ENCODE results near the gene ADARB2.
"Not testable (repeated sequence)": the region's sequence is repeated elsewhere in the genome, so short reads cannot be mapped to it uniquely, and the experiment has no call there.

Gene ADARB2

DNA sequence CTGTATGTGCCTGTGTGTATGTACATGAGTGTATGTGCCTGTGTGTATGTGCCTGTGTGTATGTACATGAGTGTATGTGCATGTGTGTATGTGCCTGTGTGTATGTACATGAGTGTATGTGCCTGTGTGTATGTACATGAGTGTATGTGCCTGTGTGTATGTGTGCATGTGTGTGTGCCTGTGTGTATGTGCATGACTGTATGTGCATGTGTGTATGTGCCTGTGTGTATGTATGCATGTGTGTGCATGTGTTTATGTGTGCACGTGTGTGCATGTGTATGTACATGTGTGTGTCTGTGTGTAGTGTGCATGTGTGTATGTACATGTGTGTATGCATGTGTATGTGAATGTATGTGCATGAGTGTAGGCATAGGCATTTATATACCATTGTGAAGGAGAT is 274.8 kb downstream of the ADARB2 start:
- DNase-seq (ENCODE audit: low read depth), result no peak

DNA sequence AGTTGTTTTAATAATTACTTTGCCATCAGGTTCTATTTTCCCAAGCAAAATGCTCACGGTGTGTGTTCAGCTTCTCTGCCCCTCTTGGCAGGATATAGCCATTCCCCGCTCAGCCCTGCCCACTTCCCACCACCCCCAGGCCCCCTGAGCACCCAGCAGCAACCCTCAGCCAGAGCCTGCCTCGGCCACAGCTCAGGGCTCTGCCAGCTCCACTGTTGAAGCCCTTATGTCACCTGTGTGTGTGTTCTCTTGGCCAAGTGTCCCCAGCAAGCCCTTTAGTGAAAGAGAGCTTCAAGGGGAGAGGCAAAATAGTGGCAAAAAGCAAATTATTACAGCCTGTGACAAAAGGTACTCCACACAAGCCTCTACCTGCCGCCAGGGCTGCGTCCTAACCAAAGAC is 275.3 kb downstream of the ADARB2 start:
- DNase-seq (ENCODE audit: low read depth), result no peak

DNA sequence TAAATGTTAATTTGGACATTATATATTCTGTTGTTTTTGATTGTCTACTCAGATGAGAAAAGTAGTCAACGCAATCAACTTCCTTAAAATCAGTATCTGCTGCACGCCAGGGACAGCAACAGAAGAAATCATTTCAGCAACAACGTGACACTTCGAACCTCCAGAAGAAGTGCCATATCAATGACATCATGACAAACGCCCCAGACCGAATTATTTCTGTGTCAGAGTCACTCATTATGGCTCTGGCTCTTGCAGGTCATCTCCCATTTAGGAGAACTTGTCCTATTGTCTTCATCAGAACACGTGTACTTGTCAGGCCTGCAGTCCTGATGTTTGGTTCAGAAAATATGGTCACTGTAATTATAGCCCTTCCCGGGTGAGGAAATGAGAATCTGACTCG is 276.3 kb downstream of the ADARB2 start:
- DNase-seq (ENCODE audit: low read depth), result no peak

DNA sequence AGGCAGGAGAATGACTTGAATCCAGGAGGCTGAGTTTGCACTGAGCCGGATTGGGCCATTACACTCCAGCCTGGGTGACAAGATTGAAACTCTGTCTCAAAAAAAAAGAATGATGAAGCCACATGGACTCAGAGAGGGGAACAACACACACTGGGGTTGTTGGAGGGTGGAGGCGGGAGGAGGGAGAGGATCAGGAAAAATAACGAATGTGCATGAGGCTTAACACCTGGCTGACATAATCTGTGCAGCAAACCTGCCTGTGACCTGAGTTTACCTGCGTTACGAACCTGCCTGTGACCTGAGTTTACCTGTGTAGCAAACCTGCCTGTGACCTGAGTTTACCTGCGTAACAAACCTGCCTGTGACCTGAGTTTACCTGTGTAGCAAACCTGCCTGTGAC is 277.7 kb downstream of the ADARB2 start:
- DNase-seq (ENCODE audit: low read depth), result not testable (repeated sequence)

DNA sequence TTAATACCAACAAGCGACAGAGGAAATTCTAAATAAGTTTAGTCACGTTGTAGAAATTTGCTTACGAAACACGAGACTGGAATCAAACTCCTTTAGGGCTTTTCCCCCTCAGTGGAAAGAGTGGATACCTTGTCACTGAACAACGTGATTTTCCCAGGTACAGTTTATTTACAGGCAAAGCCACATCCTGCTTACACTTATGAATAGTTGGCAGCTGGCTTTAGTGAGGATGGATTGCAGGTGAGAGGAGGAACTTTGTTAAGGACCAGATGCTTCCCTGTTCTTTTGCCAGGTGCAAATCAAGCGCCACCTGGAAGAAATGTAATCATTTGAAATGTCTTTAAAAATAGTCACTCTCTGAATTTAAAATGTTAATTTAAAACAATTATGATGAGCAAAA is 282.4 kb downstream of the ADARB2 start:
- no peak for DNase-seq (ENCODE audit: low read depth)

DNA sequence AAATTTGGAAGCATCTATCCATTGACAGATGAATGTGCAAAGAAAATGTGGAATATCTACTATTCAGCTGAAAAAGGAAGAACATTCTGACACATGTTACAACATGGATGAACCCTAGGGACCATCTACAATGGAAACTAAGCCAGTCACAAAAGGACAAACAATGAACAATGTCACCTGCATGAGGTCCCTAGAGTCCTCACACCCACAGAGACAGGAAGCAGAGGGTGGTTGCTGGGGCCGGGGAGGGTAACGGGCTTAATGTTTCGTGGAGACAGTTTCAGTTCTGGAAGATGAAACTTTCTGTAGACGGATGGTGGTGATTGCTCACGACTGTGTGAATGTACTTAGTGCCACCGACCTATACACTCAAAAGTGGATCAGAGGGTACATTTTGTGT is 282.9 kb downstream of the ADARB2 start:
- DNase-seq (ENCODE audit: low read depth), result no peak

DNA sequence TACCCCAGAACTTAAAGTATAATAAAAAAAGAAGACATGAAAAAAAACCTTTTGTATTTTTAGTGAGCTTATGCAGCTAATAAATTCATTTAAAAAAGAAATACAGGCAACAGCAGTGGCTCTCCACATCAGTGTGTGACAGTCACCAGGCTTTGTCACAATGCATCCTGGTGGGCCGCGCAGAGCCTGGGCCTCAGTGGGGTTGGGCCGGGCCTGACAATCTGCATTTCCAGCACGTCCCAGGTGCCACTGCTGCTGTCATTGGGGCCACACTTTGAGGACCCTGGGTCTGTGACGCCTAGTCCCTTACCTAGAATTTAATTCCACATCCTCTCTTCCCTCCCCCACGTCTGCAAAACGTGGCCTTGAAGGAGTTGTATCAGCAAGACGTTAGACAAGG is 284.5 kb downstream of the ADARB2 start:
- DNase-seq (ENCODE audit: low read depth), result no peak

DNA sequence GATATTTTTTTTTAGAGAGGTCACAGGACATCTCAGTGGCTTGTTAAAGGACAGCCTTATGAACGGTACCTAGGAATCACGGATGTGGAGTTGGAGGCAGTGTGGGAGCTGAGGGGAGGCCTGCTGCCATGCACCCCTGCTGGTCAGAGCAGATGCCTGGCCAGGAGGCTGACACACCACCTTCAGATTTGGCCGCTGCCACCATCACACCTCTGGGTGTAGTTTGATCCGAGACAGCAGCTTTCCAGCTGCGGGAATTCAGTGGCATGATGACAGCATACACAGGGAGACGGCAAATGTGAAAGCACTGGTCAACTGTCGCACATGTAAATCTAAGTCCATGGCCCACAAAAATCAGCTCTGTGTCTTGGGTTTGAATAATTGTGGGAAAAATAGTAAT is 285.4 kb downstream of the ADARB2 start:
- DNase-seq (ENCODE audit: low read depth), result no peak

DNA sequence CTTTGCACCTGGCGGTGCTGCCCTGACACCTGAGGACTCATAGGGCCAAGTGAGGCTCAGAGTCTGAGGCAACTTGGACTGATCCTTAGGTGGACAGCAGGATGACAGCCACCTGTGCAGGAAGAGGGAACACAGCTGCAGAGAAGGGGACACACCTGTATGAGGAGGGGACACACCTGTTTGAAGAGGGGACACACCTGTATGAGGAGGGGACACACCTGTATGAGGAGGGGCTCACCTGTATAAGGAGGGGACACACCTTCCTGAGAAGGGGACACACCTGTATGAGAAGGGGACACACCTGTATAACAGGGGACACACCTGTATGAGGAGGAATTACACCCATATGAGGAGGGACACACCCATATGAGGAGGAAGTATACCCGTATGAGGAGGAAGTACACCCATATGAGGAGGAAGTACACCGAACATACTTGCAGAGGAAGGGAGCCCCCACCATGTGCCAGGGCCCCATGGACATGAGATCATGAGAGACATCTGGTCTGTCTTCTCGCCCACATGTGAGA is 285.9 kb downstream of the ADARB2 start:
- no peak for DNase-seq (ENCODE audit: low read depth)

DNA sequence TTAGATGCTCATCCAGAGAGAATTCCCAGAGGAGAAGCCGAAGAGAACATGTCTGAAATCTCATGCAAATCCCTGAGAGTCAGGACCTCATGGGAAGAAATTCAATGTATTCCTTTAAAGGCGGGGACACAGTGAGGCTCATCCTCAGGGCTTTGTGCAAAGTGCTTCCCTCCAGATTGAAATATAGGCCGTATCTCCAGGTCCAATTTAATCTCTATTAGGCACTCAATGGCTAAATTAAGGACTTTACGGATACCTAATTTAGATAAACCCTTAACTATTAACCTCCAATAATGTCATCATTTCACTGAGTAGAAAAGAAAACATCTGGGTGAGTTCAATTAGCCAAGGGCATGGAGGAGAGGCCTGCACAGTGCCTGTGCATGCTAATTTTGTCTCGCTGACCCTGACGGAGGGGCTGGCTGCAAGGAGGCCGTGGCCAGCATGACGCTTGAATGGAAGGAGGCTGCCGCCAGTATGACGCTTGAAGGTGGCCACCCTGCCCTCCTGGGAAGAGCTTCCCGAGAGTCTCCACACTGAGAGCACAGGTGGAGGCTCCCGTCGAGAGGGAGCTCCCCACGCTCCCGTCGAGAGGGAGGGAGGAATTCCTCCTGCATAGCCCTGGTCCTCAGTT is 287.6 kb downstream of the ADARB2 start:
- no peak for DNase-seq (ENCODE audit: low read depth)

DNA sequence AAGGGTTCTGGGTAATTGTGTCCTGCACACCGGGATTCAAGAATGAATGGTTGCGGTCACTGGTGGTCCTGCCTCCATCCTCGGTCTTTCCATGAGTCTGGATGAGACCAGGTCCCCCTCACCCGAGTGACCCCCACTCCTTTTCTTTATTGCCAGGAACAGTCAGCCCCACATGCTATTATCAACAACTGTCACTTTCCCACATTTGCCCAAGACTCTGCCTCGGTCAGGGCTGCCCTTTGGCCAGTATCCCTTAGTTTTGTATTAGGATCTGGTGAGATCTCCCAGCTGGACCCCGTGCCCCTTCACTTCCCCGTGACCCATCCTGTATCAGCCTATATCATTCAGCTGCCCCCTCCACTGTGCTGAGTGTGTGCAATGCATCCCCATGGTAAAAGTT is 288.3 kb downstream of the ADARB2 start:
- no peak for DNase-seq (ENCODE audit: low read depth)

DNA sequence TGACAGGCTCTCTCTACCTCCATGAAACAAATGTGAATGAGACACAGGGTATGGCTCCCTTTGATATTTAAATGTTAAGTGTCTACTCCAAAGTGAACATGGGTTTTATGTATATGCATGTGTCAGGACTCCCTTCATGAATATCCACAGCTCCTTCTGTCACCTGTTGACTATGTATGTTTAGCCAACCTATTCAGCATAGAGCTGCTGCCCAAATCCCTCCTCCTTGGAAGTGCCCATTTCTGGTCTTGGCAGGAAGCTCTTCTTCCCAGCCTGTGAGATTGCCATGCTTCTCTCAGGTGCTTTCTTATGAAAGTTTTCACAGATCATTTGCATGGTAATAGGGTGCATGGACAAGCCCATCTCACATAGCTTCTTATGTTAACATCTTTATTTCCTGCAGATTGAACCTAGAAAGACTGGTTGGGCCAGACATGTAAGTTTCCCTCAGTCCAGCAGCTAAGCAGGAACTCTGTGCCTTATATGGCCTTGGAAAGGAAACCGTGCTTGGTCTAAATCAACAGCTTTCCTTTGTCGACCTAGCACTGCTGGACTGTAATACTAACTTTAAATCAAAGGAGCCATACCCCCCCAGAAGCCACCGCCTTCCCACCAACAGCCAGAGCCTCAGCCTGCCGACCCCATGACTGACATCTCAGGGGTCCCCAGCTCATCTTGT is 288.9 kb downstream of the ADARB2 start:
- no peak for DNase-seq (ENCODE audit: low read depth)

DNA sequence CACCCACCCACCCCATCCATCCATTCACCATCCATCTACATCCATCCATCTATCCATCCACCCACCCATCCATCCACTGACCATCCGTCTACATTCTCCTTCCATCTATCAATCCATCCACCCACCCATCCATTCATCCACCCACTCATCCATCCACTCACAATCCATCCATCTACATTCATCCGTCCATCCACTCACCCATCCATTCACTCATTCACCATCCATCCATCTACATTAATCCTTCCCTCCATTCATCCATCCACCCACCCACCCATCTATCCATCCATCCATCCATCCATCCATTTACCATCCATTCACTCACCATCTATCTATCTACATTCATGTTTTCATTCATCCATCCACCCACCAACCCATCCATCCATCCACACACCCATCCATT is 292.5 kb downstream of the ADARB2 start:
- DNase-seq (ENCODE audit: low read depth), result no peak

DNA sequence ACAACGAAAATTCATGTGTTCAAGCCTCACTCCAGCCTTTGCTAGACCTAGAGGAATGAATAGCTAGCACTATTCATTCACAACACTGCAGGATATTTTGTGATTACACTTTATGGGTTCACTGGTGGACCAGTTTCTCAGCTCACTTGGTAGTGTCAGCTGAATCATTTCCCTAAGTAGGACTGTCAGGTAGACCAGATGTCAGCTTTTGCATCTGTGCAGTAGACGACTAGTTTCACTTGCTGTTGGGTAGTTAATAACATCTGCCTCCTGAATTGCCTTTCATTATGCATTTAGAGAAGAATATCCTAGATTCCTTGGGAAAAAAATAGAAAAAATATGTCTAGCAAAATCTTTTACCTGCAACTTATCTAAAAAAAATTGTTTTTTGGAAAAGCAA is 296.4 kb downstream of the ADARB2 start:
- DNase-seq (ENCODE audit: low read depth), result no peak

DNA sequence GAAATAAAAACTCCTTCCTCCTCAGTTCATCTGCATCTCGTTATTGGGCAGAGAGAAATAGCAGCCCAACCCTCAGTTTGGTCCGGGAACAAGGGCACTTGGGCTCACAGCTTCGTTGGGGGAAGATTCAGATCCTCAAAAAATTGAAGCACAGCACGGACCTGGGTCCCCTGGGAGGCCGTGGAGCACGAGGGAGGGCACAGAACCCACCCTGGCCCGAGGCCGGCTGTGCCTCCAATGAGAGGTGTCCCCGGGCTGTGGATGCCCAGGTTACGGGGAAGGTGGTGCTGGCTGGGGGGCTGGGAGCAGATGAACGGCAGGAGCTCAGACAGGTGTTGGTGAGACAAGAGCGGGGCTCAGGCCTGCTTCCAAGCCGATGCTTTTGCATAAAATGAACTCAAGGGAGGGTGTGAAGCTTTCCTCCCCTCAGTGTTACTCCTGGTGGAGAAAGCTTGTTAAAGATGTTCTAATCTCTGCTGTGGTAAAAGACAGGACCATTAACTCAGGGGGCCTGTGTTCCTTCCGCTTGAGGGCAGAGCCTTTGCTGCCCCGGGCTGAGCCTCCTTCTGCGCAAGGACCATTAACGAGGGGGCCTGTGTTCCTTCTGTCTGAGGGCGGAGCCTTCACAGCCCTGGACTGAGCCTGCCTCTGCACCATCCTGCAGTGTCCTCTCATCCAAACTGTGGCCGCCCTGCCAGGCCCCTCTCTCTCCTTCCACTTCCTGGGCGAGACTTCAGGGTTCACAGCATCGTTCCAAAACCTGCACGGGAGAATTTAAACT is 302.2 kb downstream of the ADARB2 start:
- no peak for DNase-seq (ENCODE audit: low read depth)

DNA sequence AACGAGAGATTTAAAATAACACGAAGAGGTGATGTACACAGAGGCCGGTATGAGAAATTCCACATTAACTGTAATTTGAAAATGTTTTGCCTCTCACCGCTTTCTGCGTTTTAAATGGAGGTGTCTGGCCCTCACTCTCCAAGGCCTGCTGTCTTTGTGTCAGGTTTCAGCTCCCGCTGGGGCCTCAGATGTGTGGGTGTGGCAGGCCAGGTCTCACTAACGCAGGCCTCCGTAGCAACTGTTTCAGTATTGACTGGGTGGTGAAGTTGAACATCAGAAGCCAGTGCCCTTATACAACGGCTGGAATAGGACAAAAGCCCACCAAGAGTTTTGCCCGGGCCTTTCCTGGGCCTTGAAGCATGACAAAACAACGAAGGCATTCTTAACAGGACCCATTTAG is 303.1 kb downstream of the ADARB2 start:
- no peak for DNase-seq (ENCODE audit: low read depth)

DNA sequence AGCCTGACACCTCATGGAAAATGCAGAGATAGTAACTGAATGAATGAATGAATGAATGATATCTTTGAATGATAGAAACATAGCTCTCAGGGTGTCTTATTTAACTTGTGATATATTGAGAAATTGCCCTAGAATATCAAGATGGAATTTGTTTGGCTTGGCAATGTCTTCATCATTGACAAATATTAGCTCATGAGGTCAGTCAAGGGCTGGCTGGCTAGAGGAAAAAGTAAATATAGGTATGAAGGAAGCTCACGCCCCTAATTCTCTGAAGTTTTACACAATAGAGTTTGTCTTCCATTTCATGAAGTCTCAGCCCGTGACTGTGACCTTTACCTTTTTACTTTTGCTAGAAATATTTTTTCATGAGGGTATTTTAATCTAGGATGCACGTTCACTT is 305.2 kb downstream of the ADARB2 start:
- no peak for DNase-seq (ENCODE audit: low read depth)

DNA sequence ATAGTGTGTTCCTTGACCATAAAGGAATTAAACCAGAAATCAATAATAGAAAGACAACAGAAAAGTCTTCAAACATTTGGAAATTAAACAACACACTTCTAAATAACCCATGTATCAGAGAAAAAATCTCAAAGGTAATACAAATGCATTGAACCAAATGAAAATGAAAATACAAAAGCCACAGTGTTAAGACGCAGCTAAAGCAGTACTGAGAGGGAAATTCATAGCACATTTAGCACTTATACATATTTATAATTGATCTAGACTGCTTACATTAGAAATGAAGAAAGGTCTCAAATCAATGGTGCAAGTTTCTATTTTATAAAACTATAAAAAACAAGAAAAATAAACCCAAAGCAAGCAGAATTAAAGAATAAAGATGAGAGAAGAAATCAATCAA is 306.1 kb downstream of the ADARB2 start:
- DNase-seq (ENCODE audit: low read depth), result no peak

DNA sequence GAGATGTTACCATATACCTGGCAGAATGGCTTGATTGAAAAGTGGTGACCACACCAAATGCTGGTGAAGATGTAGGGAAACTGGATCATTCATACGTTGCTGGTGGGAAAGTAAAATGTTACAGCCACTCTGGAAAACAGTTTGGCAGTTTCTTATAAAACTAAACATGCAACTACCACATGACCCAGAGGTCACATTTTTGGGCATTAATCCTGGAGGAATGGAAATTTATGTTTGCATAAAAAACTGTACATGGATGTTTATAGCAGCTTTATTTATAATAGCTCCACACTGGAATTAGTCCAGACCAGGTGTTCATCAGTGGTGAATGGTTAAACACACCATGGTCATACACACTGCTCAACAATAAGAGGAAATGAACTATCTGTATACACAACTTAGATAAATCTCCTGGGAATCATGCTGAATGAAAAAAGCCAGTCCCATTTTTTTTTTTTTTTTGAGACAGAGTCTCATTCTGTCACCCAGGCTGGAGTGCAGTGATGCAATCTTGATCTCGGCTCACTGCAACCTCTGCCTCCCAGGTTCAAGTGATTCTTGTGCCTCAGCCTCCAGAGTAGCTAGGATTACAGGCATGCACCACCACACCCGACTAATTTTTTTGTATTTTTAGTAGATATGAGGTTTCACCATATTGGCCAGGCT is 309.7 kb downstream of the ADARB2 start:
- not testable (repeated sequence) for DNase-seq (ENCODE audit: low read depth)

DNA sequence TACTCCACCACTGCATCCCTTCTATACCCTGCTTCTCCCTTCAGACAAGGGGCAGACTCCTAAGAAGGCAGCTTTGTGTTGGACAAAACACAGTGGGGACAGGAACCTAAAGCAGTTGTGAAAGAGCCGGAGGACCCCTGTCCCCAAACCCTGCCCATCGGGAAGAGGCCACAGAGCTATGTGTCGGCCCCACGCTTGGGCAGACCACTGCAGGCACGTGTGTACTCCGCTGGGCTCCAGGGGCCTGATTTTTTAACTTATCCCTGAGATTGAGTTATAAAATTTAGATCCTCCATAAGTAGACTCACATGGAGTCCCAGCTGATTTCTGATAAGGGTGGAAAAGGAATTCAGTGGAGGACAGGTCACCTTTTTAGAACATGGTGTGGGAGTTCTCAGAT is 310.5 kb downstream of the ADARB2 start:
- no peak for DNase-seq (ENCODE audit: low read depth)

DNA sequence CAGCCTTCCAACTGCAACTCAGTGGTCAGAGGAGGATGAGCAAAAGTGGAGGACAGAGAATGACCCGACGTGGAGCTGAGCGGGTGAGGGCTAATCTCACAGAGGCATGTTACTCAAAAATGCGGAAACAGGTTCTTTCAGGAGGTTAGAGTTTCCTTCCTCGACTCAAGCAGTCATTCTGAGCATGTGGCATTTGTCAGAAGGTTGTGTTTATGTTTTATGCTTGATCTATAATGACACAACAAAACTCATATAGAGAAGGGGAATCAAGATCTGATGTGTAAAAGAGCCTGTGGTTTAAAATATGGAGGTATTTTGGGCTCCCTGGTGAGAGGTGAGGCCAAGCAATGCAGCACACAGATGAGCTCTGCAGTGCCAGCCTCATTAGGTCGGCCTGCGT is 311.4 kb downstream of the ADARB2 start:
- DNase-seq (ENCODE audit: low read depth), result no peak

DNA sequence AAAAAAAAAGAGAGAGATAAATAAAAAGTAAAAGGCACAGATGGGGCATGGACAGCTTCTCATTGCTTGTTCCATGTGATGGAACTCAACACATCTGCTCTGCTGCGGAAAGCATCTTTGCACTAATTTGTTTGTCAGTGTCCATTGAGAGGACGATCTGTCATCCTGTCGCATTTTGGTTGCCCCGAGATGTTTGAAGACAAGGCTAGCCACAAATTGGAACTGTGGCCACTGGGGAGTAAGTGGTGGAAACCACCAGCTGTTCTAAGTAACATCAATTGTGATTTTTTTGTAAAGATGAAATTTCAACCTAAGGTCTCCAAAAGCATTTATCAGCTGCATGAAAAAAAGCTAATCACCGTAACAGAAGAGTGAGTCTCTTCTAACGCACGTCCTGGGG is 312.7 kb downstream of the ADARB2 start:
- no peak for DNase-seq (ENCODE audit: low read depth)

Data from stimulated activated CD8-positive, alpha-beta memory T cell treated with anti-CD3 and anti-CD28 coated beads, Interleukin-7, amount 100 ng/mL, for 24 hours (primary cell).